Measurements from ENCODE around the gene ZDHHC9.

ZDHHC9 gene

GRCh38 chrX:129785160-129785947 lies 58.3 kb downstream of the ZDHHC9 start:
- DNase-seq = no peak

- DNase-seq = no peak
Measured at GRCh38 chrX:129784371-129784770, 59.3 kb downstream of the ZDHHC9 start.

- no peak for DNase-seq
Measured at GRCh38 chrX:129783291-129783713, 60.4 kb downstream of the ZDHHC9 start.

- DNase-seq = no peak
Measured at GRCh38 chrX:129782706-129783105, 61.0 kb downstream of the ZDHHC9 start.

GRCh38 chrX:129781680-129782495 lies 61.8 kb downstream of the ZDHHC9 start:
- DNase-seq = no peak

- DNase-seq = no peak
Measured at GRCh38 chrX:129781134-129781672, 62.5 kb downstream of the ZDHHC9 start.

- no peak for DNase-seq
Measured at GRCh38 chrX:129780441-129781105, 63.1 kb downstream of the ZDHHC9 start.

- no peak for DNase-seq
Measured at GRCh38 chrX:129779747-129780146, 63.9 kb downstream of the ZDHHC9 start, which contains the start of gene SASH3. Gene SASH3 (plus strand): TSS chrX:129779949. CDS start chrX:129780098, 149 bp downstream.

- DNase-seq = no peak
Measured at GRCh38 chrX:129779086-129779672, 64.5 kb downstream of the ZDHHC9 start.

- no peak for DNase-seq
Measured at GRCh38 chrX:129777218-129778030, 66.3 kb downstream of the ZDHHC9 start.

GRCh38 chrX:129773649-129774458 lies 69.8 kb downstream of the ZDHHC9 start:
- no peak for DNase-seq

GRCh38 chrX:129772796-129773431 lies 70.8 kb downstream of the ZDHHC9 start:
- DNase-seq = no peak

GRCh38 chrX:129771266-129771995 lies 72.3 kb downstream of the ZDHHC9 start:
- no peak for DNase-seq

GRCh38 chrX:129769467-129770154 lies 74.1 kb downstream of the ZDHHC9 start:
- DNase-seq = no peak

GRCh38 chrX:129768586-129769466 lies 74.9 kb downstream of the ZDHHC9 start:
- no peak for DNase-seq

GRCh38 chrX:129768186-129768585 lies 75.5 kb downstream of the ZDHHC9 start:
- DNase-seq = no peak

- DNase-seq = no peak
Measured at GRCh38 chrX:129763666-129764065, 80.0 kb downstream of the ZDHHC9 start.

- DNase-seq = no peak
Measured at GRCh38 chrX:129762448-129762847, 81.2 kb downstream of the ZDHHC9 start.
